Renal cortical epithelial cell (primary cell): ENCODE data around the gene FXYD3. TPM values are rescaled to one million over a fixed set of nuclear protein-coding genes. Genes with fewer than 3 reads are reported as not detected.
"Not testable (repeated sequence)": the region's sequence is repeated elsewhere in the genome, so short reads cannot be mapped to it uniquely, and the experiment has no call there.

Source experiments
- DNase-seq: peaks from one replicate; pipeline ENCODE4 v3.0.0-alpha.2; 2011; ENCODE audit warnings: low read depth
- total RNA-seq: library from RNA; depleted of rRNA; stranded (reverse); fragments of >200 nt; gene quantifications from 2 replicates; pipeline ENCODE4 v1.2.3, GENCODE V29; 2014

The FXYD3 gene
- total RNA-seq, 1 donor from 2014 or later: not detected

DNA sequence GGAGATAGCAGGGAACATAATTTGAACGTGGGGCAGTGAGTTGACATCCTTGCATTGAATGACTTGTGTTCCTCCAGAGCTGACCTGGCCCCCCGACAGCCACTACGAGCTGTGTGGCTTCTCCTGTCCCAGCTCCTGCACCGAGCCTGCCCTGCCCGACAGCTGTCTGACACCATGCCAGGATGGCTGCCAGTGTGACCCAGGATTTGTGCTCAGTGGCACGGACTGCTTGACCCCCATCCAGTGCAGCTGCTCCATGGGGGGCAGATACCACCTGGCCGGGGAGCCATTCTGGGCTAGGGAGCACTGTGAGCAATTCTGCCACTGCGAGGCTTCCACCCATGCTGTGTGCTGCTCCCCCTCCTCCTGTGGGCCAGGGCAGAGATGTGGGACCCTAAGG is 29.2 kb upstream of the FXYD3 start:
- no peak for DNase-seq

DNA sequence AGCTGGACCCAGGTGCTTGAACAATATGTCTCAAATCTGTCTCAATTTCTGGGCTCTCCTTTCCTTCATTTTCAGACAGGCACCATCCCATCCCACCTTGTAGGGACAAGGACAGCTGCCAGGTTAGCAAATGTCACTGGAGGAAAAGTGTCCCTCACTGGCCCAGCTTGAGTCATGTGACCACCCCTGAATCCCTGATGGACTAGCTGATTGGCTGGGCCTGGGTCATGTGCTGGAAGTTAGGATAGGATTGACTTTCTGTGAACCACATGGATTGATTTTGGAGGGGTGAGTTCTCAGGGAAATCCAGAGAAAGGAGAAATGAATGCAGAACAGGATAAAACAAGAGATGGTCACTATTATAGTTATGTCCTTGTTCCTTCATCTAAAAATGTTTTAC is 28.2 kb upstream of the FXYD3 start:
- no peak for DNase-seq

DNA sequence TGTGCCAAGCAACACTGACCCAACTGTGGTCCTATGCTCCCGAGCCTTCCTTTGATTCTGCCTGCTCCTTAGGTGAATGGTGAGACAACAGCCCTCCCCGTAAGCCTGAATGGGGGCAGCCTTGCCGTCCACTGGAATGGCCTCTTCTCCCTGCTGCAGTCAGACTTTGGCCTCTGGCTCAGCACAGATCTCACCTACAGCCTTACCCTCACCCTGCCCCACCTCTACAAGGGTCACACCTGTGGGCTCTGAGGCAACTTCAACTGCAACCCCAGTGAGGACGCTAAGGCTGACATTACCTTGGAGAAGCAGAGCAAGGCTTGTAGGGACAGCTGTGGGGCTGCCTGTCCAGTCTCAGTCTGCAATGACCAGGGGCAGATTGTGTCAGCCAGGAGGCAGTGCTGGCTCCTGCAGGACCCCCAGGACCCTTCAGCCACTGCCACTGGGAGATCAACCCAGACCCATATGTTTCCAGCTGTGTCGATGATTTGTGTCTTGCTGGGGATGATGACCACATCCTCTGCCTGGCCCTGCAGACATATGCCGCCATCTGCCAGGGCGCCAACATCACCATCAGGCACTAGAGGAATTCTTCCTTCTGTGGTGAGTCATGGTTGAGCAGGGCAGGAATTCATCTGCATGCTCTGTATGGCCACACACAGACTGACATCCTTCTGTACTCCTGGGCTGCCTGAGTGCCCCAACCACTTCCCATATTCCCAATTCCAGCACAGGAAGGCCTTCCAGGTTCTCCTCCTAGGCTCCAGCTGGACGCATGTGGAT is 27.3 kb upstream of the FXYD3 start:
- peak; percentile 72 for DNase-seq

DNA sequence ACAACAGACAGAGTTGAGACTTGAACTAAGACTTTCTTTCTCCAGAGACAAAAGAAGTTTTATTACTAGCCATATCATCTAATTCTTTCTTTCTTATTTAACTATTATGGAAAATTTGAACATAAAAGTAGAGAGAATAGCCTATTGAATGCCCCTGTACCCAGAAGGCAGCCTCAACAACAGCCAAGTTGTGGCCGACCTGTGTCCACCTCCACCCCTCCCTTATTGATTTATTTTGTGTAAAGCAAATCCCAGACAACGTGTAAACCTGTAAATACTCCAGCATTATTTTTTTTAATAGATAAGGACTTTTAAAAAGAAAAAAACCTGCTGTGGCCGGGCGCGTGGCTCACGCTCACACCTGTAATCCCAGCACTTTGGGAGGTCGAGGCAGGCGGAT is 26.1 kb upstream of the FXYD3 start:
- DNase-seq: no peak

DNA sequence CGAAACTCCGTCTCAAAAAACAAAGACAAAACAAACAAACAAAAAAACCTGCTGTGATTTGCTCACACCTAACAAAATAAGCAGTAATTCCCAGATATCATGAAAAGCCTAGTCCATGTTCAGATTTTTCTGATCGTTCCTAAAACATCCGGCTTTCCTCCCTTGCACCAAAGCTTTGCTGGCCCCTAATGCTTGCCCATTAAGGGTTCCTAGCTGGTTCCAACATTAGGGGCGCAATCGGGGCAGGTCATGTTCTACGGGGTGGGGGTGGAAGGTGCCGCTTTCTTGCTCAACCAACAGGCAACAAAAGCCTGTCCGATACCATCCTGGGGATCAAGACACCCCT is 25.5 kb upstream of the FXYD3 start:
- no peak for DNase-seq

DNA sequence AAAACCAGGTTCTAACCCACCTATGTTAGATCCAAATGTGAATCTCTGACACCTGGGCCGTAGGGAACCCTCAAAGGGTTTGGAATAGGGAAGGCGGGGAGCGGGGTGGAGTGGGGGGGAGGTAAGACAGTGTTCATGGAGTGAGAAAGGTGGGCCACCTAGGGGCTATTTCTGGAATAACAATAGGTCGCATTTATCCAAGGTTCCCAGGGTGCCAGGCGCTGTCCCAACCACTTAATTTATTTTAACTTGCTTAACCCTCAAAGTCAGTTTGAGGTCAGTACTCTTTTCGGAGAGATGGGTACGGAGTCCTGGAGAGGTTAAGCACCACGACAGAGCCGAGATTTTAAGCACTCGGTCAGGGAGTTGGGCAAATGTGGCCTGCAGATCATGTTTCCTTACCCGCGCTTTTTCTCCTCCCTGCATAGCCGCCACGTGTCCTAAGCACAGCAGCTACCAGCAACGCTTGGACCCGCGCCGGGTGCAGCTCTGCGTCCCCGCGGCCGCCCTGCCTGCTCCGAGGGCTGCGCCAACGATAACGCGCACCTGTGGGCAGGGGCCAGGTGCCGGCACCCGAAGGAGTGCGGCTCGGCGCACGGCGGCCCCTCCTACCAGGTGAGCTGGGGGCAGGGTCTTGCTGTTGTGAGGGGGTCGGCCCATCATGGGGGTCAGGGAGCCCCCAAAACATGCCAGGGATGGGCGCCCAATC is 25.0 kb upstream of the FXYD3 start:
- peak; percentile 38 for DNase-seq

DNA sequence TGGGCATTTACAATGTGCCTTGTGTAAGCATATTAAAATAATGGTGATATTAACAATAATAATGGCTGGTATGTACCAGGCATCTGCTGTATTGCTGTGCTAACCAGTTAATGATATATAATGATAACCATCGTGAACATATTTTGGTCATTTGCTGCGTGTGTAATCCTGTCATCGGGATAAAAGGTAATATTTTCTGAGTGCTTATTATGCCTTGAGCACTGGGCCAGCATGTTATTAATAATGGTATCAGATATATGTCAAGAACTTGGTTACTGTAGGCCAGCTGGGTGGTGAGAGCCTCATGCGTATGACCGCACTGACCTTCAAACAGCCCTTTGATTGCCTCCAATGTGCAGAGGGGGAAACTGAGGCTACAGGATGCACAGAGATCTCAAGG is 22.2 kb upstream of the FXYD3 start:
- no peak for DNase-seq

DNA sequence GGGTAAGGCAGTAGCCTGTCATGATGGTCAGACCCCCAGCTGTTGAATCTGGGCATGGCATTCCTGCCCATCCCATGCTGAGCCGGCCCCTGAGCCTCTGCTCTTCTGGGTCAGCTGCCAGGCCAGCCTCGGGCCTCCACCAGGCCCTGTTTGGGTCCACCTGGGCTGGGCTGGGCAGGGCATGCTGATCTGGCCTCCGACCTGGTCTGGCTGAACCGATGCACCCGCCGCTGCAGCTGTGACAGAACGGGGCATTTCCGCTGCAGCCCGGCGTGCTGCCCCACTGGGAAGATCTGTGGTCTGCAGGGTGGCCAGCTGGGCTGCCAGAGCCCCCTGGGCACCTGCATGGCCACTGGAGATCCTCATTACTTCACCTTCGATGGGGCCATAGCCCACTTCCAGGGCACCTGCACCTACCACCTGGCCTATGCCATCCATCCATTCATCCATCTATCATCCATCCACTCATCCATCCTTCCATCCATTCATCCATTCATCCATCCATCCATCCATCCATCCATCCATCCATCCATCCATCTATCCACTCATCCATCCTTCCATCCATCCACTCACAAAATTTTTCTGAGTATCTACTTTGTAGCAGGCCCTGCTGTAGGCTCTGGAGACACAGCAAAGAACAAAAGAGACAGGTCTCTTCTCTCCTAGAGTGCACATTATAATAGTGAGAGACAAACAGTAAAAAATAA is 21.5 kb upstream of the FXYD3 start:
- DNase-seq: no peak

DNA sequence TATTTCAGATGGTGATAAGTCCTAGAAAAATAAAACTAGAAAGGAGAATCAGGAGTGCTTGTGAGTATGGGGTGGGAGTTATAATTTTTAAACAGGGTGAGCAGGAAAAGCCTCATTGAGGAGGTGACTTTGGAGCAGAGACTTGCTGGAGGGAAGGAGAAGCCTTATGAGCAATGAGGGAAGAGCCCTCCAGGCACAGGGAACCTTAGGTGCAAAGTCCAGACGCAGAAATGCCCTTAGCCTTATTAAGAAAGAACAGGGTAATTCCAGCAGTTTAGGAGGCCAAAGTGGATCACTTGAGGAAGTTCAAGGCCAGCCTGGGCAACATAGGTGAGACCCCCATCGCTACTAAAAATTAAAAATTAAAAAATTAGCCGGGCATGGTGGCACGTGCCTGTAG is 21.0 kb upstream of the FXYD3 start:
- no peak for DNase-seq

DNA sequence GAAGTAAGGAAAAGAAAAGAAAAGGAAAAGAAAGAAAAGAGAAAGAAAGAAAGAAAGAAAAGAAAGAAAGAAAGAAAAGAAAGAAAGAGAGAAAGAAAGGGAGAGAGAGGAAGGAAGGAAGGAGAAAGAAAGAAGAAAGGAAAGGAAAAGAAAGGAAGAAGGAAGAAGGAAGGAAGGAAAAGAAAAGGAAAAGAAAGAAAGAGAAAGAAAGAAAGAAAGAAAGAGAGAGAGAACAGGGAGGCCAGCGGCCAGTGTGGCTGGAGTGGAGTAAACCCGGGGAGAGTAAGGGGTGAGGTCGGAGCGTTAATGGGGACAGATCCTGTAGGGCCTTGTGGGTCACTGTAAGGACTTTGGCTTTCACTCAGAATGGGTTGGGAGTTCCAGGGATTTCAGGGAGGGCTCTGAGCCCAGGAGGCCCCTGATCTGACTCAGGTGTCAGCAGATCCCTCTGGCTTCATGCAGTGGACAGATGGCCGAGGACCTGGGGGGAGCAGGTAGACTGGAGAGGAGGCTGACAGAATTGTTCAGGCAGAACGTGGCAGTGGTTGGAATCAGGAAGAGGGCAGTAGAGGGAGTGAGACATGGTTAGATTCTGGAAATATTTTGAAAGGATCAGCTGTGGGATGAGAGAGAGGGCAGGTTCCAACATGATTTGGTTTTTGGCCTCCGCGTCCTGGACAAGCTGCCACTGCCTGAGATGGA is 19.8 kb upstream of the FXYD3 start:
- no peak for DNase-seq

DNA sequence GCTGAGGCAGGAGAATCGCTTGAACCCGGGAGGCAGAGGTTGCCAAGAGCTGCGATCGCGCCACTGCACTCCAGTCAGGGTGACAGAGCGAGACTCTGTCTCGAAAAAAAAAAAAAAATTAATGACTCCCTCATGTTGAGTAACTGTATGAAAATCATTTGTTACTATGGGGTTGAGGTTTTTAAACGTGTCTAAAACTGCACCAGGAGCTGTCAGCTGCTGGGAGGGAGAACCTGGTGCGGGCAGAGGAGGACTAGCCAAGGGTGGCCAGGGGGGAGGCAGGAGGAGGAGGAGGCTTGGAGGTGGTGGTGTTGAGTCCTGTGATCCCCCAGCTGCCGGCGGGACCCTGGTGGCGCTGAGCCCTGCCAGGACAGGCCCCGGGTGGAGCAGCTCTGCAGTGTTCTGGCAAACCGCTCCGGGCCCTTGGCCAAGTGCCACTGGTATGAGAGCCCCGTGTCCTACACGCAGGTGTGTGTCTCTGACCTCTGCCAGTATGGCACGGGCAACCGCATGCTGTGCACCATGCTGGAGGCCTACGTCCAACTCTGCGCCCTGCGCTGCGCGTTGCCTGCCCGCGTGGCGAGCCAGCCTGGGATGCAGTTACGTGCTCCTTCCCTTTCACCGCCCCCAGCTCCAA is 17.1 kb upstream of the FXYD3 start:
- no peak for DNase-seq

DNA sequence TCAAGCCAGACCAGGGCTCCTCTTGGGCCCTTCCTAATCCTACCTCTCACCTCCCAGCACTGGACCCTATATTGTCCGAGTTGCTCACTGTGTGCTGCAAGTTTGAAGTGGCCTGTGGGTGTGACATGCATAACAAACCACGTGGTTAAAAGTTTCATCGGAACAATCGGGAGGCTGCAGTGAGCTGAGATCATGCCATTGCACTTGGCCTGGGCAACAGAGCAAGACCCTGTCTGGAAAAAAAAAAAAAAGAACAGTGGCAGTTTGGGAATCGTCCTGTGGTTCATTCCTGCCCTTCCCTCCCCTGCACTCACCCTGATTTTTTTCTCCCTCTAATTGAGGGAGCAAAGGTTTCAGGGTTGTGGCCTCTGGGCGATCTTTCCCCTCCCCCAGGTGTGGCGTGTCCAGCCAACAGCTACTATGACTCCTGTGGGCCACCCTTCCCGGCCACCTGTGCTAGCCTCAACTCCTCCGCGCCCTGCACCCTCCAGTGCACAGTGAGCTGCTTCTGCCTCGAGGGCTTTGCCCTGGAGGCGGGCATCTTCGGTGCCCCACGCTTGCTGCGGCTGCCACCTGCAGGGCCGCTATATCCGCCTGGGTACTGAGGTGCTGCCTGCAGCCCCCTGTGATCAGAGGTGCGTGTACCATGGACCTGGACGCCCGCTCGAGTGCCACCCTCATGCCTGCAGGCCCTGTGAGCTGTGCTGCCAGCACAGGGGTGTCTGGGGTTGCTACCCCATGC is 16.3 kb upstream of the FXYD3 start:
- no peak for DNase-seq

DNA sequence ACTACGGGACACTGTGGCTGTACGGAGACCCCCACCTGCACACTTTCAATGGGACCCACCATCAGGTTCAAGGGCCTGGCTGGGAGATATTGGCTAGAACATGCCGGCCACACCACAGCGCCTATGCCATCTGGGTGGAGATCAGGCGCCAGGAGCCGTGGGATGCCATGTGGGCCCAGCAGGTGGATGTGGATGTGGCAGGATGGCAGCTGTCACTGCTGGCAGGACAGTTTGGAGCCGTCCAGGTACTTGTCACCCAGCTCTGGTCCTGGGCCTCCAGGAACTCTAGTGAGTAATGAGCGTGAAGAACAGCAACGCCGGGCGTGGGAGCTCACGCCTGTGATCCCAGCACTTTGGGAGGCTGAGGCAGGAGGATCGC is 15.7 kb upstream of the FXYD3 start:
- no peak for DNase-seq

DNA sequence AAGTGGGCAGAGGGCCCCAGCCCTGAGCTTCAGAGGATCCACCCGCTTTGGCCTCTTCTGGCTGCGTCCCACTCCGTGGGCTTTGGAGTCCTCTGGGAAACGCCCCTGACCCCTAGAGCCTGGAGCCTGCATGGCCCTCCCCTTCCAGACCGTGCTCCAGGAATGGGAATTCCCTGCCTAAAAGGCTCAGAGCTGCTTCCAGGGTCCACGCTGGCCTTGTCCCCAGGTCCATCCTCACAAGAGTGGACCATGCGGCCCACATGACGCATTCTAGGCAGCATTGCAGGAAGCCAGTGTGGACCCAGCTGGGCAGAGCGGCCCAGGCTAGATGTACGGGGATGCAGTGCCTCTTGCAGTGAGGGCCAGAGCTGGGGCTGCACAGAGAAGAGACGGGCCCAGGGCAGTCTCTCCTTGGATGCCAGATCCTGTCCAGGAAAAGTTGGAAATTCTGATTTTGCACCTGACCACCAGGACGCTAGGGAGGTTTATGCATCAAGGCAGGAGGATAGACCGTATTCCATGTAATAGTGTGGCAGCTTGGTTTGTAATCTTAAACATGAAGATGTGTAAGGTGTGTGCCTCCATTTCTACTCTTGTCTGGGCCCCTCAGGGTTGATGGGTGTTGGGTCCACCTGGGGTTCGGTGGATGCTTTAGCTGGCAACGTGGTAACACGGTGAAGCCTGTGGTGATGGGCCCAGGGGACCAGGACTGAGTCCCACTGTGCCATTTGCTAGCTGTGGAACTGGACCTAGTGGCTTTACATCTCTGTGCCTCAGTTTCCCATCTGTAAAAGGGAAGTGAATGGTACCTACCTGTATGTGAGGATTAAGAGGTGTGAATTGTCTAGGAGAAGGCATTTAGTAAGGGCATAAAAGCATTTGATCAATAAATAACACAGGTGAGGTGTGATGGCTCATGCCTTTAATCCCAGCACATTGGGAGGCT is 14.8 kb upstream of the FXYD3 start:
- DNase-seq: no peak

DNA sequence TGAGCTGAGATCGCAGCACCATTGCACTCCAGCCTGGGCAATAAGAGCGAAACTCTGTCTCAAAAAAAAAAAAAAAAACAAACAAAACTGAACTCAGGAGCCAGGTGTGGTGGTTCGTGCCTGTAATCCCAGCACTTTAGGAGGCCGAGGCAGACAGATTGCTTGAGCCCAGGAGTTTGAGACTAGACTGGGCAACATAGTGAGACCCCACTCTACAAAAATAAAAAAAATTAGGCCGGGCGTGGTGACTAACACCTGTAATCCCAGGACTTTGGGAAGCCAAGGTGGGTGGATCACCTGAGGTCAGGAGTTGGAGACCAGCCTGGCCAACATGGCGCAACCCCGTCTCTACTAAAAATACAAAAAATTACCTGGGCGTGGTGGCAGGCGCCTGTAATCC is 13.7 kb upstream of the FXYD3 start:
- DNase-seq: not testable (repeated sequence)

DNA sequence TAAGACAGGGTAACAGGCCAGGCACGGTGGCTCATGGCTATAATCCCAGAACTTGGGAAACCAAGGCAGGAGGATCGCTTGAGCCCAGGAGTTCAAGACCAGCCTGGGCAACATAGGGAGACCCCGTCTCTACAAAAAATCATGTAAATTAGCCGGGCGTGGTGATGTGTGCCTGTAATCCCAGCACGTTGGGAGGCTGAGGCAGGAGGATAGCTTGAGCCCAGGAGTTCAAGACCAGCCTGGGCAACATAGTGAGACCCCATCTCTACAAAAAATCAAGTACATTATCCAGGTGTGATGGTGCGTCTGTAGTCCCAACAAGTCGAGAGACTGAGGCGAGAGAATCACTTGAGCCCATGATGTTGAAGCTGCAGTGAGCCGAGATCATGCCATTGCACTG is 12.0 kb upstream of the FXYD3 start:
- DNase-seq: not testable (repeated sequence)

DNA sequence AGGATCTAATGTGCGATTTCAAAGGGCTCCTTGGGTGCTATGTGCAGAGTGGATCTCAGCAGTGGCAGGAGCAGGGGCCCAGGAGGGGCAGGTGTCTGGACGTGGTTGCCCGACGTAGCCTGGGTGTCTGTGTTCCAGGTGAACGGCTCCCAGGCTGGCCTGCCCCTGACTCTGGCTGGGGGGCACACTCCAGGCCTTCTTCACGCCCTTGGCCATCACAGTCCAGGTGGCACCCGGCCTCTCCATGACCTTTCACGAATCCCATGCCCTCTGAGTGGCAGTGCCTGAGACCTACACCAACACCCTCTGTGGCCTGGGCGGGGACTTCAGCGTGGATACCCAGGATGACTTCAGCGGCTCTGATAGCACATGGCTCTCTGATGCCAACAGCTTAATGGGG is 11.3 kb upstream of the FXYD3 start:
- no peak for DNase-seq

DNA sequence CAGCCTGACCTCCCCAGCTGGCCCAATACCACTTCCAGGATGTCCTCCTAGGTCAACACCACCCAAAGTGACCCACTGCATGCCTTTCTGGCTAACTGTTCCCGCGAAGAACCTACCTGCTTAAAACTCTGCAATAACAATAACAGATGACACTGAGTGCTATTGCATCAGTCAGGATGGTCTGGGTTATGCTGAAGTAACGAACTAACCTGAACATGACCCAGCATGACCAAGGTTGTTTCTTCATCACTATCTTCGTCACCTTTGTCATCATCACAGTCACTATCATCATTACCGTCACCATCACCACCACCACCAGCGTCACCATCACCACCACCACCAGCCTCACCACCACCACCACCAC is 10.6 kb upstream of the FXYD3 start:
- DNase-seq: no peak

DNA sequence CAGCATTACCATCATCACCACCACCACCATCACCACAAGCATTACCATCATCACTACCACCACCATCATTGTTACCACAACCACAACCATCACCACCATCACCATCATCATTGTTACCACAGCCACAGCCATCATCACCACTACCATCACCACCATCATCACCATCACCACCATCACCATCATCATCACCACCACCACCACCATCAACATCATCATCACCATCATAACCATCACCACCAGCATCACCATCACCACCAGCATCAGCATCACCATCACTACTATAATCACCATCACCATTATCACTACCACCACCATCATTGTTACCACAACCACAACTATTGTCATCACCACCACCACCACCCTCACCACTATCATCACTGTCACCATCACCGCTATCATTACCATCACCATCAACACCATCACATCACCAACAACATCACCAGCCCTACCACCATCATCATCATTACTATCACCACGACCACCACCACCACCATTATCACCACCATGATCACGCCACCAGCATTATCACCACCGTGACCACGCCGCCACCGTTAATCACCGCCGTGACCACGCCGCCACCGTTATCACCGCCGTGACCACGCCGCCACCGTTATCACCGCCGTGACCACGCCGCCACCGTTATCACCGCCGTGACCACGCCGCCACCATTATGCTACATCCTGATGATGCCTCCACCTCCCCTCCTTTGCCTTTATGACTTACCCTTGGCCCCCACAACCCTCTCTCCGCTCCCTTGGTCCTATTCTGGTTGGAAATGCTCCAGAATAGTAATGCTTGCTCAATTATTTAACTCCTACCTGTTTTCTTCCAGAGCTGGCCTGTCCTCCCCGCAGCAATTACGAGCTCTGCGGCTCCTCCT is 10.0 kb upstream of the FXYD3 start:
- DNase-seq: no peak
